HepG2 (cell line): ENCODE measurements around the gene RSPH4A. TPM values are rescaled to one million over a fixed set of nuclear protein-coding genes. Genes with fewer than 3 reads are reported as not detected.

Experiments
- ATF6 ChIP-seq: sonication (generic); formaldehyde crosslinking; conservative IDR thresholded peaks from 2 replicates; pipeline ENCODE4 v1.4.0; 2020; ENCODE audit warnings: missing genetic modification reagents
- EP300 ChIP-seq, 3 experiments: sonication (generic) in 1 of 3; formaldehyde crosslinking in 1 of 3; IDR thresholded peaks; 2 replicates each; pipeline versions ENCODE4 v1.5.1 to v1.6.1; 2011 to 2020; ENCODE audit warnings: low read depth in 2 of 3, low read length in 2 of 3, borderline replicate concordance in 1 of 3, improper control_type of control experiment in 1 of 3, mild to moderate bottlenecking in 1 of 3, missing genetic modification reagents in 1 of 3, moderate library complexity in 1 of 3
- FLYWCH1 ChIP-seq: sonication (generic); formaldehyde crosslinking; IDR thresholded peaks from 2 replicates; pipeline ENCODE4 v1.8.1; 2023; ENCODE audit warnings: mild to moderate bottlenecking, missing genetic modification reagents
- FOXM1 ChIP-seq: sonication (generic); formaldehyde crosslinking; IDR thresholded peaks from 2 replicates; pipeline ENCODE4 v1.5.0; 2020; ENCODE audit warnings: missing genetic modification reagents
- LBX2 ChIP-seq: sonication (generic); formaldehyde crosslinking; IDR thresholded peaks from 2 replicates; pipeline ENCODE4 v1.5.0; 2020; ENCODE audit warnings: missing genetic modification reagents, mild to moderate bottlenecking, borderline replicate concordance
- TBX2 ChIP-seq: sonication (generic); formaldehyde crosslinking; IDR thresholded peaks from 2 replicates; pipeline ENCODE4 v1.5.0; 2020; ENCODE audit warnings: missing genetic modification reagents, mild to moderate bottlenecking, borderline replicate concordance
- ZFP36L2 ChIP-seq: sonication (generic); formaldehyde crosslinking; IDR thresholded peaks from 2 replicates; pipeline ENCODE4 v1.4.0; 2020; ENCODE audit warnings: missing genetic modification reagents
- ZNF44 ChIP-seq: sonication (generic); formaldehyde crosslinking; IDR thresholded peaks from 2 replicates; pipeline ENCODE4 v1.5.1; 2020; ENCODE audit warnings: mild to moderate bottlenecking, missing genetic modification reagents
- ZNF546 ChIP-seq: sonication (generic); formaldehyde crosslinking; conservative IDR thresholded peaks from 2 replicates; pipeline ENCODE4 v1.8.1; 2023; ENCODE audit warnings: mild to moderate bottlenecking, missing genetic modification reagents
- ZNF589 ChIP-seq: sonication (generic); formaldehyde crosslinking; conservative IDR thresholded peaks from 2 replicates; pipeline ENCODE4 v1.8.0; 2022; ENCODE audit warnings: mild to moderate bottlenecking, moderate library complexity, missing genetic modification reagents
- ZNF616 ChIP-seq: sonication (generic); formaldehyde crosslinking; IDR thresholded peaks from 2 replicates; pipeline ENCODE4 v1.5.0; 2020; ENCODE audit warnings: low read depth, mild to moderate bottlenecking, missing genetic modification reagents
- polyA plus RNA-seq, 8 experiments: library from polyadenylated mRNA; depleted of rRNA in 3 of 8; stranded (reverse) in 7 of 8; unstranded in 1 of 8; fragments of >200 nt; fragmentation: Illumina TruSeq in 4 of 8; extraction: Trizol in 4 of 8; gene quantifications; 2 replicates each; pipeline versions ENCODE4 v1.2.1 to v1.2.3, GENCODE V29; 2011 to 2016; ENCODE audit warnings: low read depth in 4 of 8, missing spikeins in 1 of 8, mixed read lengths in 1 of 8; ENCODE audit not compliant: insufficient read depth in 1 of 8
- total RNA-seq, 5 experiments: library from RNA; depleted of rRNA; stranded (reverse); fragments of >200 nt; fragmentation: Illumina TruSeq; extraction: Trizol; gene quantifications; 2 replicates each; pipeline ENCODE4 v1.2.3, GENCODE V29; 2016; ENCODE audit warnings: low read depth in 1 of 5
- TF ChIP-seq, protein P1 (sequence below): sonication (generic); formaldehyde crosslinking; IDR thresholded peaks from 2 replicates; pipeline ENCODE4 v1.4.0; 2020; ENCODE audit warnings: mild to moderate bottlenecking, missing genetic modification reagents
- TF ChIP-seq, protein P2 (sequence below), 2 experiments: IDR thresholded peaks; 2 replicates each; pipeline ENCODE4 v1.6.1; 2011 to 2012; ENCODE audit warnings: low read length in 2 of 2, borderline replicate concordance in 1 of 2, low read depth in 1 of 2, mild to moderate bottlenecking in 1 of 2, moderate library complexity in 1 of 2

The RSPH4A gene
- total and polyA plus RNA-seq, 2 of the 13 experiments (the other 11 are each of a cell fraction or from before 2014, with no cell fraction given): 0.24 to 0.40 TPM

DNA sequence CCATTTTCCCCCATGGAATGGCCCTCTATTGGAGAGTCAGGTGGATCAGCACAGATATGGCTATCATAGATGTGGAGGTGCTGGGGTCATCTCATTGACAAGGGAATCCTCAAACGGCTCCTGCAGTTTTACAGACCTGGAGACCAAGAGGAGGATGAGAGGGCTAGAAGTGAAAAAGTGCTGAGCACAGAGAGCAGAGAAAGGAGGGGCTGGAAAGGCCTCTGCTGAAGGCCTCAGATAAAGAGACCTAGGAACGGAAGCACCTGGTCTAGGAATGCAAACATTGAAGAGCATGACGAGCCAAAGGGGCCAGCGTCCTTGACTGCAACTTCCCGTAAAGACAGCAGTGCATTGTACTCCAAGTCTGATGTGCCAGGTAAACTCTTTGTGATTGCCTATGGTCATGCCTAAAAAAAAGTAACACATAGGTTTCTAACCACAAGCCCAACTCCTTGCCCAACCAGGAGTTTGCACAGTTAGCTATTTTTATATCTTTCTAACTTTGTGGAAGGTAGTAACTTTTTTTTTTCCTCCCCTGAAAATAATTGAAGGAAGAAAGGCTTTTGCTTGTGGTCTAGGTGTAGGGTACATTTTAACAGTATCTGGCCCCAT lies 15.2 kb downstream of the RSPH4A start (continued):
- TF ChIP-seq, protein P1, sequence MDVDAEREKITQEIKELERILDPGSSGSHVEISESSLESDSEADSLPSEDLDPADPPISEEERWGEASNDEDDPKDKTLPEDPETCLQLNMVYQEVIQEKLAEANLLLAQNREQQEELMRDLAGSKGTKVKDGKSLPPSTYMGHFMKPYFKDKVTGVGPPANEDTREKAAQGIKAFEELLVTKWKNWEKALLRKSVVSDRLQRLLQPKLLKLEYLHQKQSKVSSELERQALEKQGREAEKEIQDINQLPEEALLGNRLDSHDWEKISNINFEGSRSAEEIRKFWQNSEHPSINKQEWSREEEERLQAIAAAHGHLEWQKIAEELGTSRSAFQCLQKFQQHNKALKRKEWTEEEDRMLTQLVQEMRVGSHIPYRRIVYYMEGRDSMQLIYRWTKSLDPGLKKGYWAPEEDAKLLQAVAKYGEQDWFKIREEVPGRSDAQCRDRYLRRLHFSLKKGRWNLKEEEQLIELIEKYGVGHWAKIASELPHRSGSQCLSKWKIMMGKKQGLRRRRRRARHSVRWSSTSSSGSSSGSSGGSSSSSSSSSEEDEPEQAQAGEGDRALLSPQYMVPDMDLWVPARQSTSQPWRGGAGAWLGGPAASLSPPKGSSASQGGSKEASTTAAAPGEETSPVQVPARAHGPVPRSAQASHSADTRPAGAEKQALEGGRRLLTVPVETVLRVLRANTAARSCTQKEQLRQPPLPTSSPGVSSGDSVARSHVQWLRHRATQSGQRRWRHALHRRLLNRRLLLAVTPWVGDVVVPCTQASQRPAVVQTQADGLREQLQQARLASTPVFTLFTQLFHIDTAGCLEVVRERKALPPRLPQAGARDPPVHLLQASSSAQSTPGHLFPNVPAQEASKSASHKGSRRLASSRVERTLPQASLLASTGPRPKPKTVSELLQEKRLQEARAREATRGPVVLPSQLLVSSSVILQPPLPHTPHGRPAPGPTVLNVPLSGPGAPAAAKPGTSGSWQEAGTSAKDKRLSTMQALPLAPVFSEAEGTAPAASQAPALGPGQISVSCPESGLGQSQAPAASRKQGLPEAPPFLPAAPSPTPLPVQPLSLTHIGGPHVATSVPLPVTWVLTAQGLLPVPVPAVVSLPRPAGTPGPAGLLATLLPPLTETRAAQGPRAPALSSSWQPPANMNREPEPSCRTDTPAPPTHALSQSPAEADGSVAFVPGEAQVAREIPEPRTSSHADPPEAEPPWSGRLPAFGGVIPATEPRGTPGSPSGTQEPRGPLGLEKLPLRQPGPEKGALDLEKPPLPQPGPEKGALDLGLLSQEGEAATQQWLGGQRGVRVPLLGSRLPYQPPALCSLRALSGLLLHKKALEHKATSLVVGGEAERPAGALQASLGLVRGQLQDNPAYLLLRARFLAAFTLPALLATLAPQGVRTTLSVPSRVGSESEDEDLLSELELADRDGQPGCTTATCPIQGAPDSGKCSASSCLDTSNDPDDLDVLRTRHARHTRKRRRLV: no peak
- TF ChIP-seq ZNF44 (CRISPR knock-in tag): 0 out of 2 replicates have a peak, but pooled peaks have one; percentile 46
- no peak for TF ChIP-seq FLYWCH1
- TF ChIP-seq ZFP36L2: no peak
- TF ChIP-seq TBX2 (CRISPR knock-in tag): peak; percentile 99
- TF ChIP-seq ATF6: no peak; the same call in 1 of the 2 replicates
- no peak for TF ChIP-seq ZNF546
- 0 out of 2 replicates have a peak, but pooled peaks have one; percentile 74 for TF ChIP-seq ZNF616
- no peak for TF ChIP-seq FOXM1 (CRISPR knock-in tag)
- TF ChIP-seq EP300 (IDR thresholded peaks at IDR 0.05; ENCODE audit: low read depth in 2 of 2, low read length in 2 of 2): peak; percentile 81 to 96; a peak in 3 of 4 replicates
- peak; percentile 98 for TF ChIP-seq EP300 (CRISPR knock-in tag; IDR thresholded peaks at IDR 0.05; ENCODE audit: borderline replicate concordance)
- TF ChIP-seq, protein P2, sequence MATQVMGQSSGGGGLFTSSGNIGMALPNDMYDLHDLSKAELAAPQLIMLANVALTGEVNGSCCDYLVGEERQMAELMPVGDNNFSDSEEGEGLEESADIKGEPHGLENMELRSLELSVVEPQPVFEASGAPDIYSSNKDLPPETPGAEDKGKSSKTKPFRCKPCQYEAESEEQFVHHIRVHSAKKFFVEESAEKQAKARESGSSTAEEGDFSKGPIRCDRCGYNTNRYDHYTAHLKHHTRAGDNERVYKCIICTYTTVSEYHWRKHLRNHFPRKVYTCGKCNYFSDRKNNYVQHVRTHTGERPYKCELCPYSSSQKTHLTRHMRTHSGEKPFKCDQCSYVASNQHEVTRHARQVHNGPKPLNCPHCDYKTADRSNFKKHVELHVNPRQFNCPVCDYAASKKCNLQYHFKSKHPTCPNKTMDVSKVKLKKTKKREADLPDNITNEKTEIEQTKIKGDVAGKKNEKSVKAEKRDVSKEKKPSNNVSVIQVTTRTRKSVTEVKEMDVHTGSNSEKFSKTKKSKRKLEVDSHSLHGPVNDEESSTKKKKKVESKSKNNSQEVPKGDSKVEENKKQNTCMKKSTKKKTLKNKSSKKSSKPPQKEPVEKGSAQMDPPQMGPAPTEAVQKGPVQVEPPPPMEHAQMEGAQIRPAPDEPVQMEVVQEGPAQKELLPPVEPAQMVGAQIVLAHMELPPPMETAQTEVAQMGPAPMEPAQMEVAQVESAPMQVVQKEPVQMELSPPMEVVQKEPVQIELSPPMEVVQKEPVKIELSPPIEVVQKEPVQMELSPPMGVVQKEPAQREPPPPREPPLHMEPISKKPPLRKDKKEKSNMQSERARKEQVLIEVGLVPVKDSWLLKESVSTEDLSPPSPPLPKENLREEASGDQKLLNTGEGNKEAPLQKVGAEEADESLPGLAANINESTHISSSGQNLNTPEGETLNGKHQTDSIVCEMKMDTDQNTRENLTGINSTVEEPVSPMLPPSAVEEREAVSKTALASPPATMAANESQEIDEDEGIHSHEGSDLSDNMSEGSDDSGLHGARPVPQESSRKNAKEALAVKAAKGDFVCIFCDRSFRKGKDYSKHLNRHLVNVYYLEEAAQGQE (IDR thresholded peaks at IDR 0.05; ENCODE audit: borderline replicate concordance in 1 of 2, low read depth in 1 of 2, low read length in 2 of 2): 0 out of 4 replicates have a peak, but pooled peaks of 1 of the 2 experiments have one; percentile 71
- TF ChIP-seq LBX2 (CRISPR knock-in tag): no peak
- TF ChIP-seq ZNF589 (CRISPR knock-in tag): no peak
